Hindlimb muscle (tissue), 1 donor: ENCODE measurements around the gene FBXO27. TPM values are rescaled to one million over a fixed set of nuclear protein-coding genes. Genes with fewer than 3 reads are reported as not detected.
"Not testable (repeated sequence)": the region's sequence is repeated elsewhere in the genome, so short reads cannot be mapped to it uniquely, and the experiment has no call there.

ENCODE experiments used
- DNase-seq: peaks from one replicate; pipeline ENCODE4 v3.0.0-alpha.2; 2013
- polyA plus RNA-seq: library from polyadenylated mRNA; unstranded; fragments of 120-200 nt; gene quantifications from one replicate; pipeline ENCODE4 v1.2.1, GENCODE V29; 2013; ENCODE audit not compliant: insufficient read length

The FBXO27 gene, protein sequence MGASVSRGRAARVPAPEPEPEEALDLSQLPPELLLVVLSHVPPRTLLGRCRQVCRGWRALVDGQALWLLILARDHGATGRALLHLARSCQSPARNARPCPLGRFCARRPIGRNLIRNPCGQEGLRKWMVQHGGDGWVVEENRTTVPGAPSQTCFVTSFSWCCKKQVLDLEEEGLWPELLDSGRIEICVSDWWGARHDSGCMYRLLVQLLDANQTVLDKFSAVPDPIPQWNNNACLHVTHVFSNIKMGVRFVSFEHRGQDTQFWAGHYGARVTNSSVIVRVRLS
- polyA plus RNA-seq: 4.1 TPM

DNA sequence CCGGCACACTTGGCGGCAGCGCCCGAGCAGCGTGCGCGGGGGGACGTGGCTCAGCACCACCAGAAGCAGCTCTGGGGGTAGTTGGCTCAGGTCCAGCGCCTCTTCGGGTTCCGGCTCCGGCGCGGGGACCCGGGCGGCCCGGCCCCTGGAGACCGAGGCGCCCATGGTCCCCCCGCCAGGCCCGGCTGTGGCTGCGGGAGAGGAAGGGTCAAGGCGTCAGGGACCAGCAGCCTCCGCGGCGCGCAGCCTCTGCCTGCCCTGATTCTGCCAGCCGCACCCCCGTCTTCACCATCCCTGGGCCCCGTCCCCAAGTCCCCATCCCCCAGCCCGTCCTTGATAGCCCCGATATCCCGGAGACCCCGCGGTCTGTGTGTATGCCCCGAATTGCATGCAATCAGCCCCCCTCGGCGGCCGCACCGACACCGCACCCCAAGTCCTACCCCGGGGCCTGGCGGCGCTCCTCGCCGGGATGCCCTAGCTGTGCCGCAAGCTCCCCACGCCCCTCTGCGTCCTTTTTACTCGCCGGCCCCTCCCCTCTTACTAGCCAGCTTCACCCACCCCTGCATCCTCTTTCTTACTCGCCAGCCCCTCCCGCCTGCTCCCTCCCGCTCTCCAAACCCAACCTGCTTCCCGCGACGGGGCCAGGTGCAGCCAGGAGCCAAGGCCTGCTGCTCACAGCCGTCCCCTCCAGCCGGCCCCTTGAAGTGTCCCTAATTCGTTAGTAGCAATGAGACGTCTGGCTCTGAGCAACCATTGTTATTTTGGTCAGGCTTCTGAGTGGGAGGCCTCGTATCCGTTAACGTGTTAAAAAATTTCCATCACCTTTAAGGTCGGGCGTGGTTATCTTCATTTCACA lies at the start of gene FBXO27:
TSS of gene FBXO27 (minus strand) at position 487 of the 856 bp plus-strand sequence. CDS start at position 165, 322 bp downstream.
- DNase-seq: no peak

DNA sequence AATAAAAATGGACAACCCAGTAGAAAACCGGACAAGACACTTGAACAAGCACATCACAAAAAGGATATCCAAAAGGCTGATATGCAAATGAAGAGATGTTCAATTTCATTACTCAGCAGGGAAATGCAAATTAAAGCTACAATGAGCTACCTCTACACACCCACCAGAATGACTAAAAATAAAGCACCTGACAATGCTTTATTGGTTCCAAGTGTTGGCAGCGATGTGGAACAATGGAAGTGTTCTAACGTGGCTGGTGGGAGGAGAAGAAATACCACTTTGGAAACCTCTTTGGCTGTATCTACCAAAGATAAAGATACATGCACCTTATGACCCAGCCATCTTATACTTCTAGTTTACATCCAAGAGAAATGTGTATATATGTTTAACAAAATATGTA lies 48.1 kb upstream of the FBXO27 start:
- no peak for DNase-seq

DNA sequence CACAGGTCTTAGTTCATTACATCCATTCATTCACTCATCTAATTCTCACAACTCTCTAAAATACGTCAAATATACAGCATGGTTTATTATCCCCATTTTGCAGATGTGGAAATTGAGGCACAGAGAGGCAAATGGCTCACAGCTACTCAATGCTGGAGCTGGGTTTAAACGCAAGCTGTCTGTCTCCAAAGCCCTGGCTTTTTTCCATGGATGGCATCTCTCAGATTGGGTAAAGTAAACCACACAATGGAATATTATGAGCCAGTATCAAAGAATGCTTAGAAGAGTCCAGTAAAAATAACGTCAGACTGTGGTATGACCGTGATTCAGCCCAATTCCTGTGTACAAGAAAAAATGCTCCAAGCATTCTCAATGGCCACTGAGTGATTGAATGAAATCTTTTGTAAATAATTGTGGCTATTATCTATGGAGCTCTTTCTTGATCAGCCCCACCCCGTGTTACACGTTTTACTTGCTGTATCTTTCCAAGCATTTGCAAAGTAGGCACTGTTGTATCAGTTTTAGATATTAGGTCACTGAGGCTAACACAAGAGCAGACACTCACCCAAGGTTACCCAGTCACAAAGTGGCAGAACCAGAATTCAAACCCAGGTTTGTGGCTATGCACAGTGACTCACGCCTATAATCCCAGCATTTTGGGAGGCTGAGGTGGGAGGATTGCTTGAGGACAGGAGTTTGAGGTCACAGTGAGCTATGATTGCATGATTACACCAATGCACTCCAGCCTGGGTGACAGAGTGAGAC lies 46.3 kb upstream of the FBXO27 start:
- no peak for DNase-seq

DNA sequence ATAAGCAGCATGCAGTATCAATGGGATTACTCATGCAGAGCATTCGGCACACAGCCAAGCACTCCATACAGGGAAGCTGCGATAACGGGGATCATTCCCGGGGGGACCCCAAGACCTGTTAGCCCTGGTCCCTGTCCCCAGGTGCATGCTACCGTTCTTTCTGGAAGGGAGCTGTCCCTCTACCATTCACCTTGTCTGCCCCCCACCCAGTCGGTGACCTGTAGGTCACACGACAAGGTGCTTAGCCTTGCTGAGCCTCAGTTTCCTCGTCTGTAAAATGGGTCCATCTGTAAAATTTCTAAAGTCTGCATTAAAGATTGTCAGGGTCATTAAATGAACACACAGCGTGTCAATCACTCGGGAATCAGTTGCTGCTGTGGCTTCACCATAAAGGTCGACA lies 45.0 kb upstream of the FBXO27 start:
- no peak for DNase-seq

DNA sequence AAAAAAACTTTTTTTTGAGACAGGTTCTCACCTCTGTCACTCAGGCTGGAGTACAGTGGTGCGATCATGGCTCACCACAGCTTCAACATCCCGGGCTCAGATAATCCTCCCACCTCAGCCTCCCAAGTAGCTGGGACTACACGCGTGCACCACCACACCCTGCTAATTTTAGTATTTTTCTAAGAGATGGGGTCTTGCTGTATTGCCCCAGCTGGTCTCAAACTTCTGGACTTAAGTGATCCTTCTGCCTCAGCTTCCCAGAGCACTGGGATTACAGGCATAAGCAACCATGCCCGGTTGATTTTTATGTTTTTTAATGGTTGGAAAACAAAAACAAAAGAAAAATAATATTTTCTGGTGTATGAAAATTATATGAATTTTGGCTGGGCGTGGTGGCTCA lies 42.6 kb upstream of the FBXO27 start:
- no peak for DNase-seq

DNA sequence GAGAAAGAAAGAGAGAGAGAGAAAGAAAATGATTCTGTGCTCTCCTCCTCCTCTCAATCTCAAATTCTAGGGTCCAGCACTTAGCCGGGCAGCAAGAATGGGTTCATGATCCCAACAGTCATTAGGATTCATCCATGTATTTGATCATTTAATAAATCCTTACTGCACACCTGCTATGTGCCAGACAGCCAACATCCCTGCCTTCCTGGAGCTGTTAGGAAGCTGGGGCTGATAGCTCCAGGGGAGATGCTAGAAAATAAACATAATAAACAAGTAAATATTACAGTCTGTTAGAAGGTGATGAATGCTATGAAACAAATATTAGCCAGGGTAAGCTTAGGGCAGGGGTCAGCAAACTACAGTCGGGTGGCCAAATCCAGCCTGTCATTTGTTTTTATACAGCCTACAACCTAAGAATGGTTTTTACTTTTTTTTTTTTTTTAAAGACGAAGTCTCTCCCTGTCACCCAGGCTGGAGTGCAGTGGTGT lies 41.9 kb upstream of the FBXO27 start:
- DNase-seq: no peak

DNA sequence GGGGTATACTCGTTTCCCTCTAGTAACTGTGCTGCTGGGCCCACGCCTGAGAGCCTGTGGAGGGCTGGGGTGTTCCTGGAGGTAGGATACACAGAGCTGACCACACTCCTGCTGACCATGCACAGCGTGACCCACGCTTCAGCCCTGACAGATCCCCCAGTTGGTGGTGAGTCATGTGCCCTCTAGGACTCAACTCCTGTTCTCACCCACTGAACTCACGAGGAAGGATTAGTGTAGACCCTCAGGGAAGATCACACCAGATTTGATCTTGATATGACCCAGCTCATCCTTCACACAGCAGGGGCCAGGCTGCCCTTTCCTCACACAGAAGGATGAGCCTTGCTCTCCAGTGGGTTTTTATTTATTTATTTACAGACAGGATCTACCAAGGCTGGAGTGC lies 38.5 kb upstream of the FBXO27 start:
- DNase-seq: no peak

DNA sequence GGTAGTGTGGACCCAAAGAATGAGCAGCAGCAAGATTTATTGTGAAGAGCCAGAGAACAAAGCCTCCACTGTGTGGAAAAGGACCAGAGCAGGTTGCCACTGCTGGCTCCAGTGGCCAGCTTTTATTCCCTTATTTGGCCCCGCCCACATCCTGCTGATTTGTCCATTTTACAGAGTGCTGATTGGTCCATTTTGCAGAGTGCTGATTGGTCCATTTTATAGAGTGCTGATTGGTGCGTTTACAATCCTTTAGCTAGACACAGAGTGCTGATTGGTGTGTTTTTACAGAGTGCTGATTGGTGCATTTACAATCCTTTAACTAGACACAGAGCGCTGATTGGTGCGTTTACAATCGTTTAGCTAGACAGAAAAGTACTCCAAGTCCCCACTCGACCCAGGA lies 35.9 kb upstream of the FBXO27 start:
- not testable (repeated sequence) for DNase-seq

DNA sequence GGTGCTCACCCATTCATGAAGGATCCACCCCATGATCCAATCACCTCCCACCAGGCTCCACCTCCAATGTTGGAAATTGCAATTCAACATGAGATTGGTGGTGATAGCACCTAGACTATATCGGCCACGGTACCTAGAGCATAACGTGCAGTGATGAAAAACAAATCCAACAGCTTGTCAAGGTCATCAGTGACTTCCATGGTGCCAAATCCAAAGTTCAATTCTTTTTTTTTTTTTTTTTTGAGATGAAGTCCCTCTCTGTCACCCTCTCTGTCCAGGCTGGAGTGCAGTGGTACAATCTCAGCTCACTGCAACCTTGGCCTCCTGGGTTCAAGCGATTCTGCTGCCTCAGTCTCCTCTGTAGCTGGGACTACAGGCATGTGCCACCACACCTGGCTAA lies 34.8 kb upstream of the FBXO27 start:
- DNase-seq: no peak

DNA sequence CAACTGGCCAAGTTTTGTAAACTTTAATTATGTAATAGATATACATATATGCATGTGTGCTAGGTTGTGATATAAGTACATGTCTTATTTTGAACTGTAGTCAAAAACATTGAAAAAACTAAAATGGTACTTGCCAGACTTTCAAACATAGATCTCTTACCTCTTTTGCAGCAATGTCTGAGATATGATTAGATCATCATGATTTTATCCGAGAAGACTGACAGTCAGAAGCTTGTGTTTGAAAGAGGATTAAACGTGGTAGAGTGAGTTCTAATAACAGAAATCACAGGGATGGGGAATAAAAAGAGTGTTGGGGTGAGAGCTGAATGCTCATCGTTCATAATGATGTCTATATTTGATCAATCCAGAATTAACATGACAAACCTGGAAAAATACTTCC lies 33.6 kb upstream of the FBXO27 start:
- no peak for DNase-seq

DNA sequence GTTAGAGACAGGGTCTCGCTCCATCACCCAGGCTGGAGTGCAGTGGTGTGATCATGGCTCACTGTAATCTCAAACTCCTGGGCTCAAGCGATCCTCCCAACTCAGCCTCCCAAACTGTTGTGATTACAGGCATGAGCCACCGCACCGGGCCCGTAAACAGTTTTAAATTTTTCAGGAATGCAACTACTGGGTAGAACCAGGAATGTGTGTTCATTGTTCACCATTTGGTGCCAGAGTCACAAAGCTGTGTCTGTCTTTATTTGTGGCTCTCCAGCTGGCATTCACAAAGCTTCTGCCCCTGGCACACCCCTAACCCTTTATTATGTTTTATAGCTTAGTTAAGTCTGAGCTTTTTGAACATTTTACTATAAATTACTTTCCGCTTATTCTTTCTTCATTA lies 32.1 kb upstream of the FBXO27 start:
- DNase-seq: no peak

DNA sequence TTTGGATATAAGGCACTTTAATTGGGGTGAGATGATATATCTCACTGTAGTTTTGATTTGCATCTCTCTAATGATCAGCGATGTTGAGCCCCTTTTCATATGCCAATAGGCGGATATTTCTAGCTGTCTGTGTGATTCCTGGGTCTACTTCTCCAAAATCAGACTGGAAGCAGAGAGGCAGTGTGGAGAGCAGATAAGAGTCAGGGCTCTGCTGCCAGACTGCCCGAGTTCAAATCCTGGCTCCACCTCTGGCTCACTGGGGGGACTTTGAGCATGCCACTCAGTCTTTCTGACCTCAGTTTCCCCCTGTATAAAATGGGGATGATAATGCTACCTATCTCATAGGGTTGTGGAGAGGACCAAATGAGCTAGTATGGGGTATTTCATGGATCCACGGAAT lies 27.8 kb upstream of the FBXO27 start:
- no peak for DNase-seq

DNA sequence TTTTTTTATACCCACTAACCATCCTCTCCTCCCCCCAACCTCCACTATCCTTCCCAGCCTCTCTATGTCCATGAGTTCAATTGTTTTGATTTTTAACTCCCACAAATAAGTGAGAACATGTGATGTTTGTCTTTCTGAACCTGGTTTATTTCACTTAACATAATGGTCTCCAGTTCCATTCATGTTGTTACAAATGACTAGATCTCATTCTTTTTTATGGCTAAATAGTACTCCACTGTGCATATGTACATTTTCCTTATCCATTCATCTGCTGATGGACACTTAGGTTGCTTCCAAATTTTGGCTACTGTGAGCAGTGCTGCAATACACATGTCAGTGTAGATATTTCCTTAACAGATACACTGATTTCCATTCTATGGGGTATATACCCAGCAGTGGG lies 27.0 kb upstream of the FBXO27 start:
- no peak for DNase-seq

DNA sequence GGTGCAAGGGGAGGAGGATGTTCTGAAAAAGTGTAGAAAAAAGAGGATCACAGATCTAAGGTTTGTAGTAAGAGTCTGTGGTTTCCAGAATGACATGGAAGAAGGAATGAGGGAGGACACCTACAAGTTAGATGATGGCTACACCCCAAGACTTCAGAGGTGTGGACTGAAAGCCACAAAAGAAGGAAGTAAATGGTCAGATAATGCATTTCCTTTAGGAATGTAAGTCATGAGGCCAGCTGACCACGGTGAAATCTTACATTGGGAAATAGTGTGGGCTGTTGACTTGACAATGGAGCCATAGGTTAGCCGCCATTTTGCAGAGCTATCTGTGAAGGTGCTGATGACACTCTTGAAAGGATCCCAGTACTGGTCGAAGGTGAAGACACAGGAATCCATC lies 25.3 kb upstream of the FBXO27 start:
- DNase-seq: no peak

DNA sequence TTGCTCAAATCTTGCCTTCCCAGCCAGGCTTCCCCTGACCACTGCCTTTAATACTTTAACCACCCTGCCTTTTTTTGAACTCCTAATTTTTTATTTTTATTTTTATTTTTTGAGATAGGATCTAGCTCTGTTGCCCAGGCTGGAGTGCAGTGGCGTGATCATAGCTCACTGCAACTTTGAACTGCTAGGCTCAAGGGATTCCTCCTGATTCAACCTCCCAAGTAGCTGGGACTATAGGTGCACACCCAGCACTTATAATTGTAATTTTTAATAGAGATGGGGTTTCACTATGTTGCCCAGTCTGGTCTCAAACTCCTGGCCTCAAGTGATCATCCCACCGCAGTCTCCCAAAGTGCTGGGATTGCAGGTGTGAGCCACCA lies 21.7 kb upstream of the FBXO27 start:
- DNase-seq: no peak

DNA sequence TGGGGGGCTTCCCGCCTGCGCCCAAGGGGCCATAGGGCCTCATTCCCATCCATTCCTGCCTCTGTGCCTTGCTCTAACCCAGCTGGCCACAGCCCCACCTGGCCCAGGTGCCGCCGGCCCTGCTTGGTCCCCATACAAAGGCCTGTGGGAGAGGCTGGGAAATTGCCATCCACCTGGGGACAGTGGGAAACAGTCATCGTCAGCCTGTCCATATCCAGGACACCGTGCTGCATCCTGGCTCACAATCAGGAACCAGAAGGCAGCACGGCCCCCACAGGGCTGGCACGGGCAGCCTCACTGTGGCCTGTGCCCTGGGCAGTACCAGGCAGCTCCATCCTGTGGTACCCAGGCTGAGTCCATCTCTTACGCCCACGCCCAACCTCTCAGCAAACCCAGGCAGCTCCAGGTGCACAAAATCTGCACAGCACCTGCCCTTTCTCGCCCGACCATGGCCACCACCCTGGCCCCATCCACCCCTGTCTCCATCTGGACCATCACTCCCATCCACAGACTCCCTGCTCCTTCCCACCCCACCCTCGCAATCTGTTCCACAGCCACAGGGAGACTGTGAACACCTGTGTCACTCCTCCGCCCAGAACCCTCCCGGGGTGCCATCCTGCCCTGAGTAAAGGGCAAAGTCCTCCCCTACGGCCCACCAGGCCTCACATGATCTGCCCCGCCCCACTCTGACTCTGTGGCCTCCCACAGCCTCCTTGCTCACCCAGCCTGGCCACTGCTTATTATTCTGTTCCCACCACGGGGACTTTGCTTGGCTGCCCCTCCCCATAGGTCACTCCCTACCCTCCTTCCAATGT lies 21.1 kb upstream of the FBXO27 start:
- DNase-seq: no peak

DNA sequence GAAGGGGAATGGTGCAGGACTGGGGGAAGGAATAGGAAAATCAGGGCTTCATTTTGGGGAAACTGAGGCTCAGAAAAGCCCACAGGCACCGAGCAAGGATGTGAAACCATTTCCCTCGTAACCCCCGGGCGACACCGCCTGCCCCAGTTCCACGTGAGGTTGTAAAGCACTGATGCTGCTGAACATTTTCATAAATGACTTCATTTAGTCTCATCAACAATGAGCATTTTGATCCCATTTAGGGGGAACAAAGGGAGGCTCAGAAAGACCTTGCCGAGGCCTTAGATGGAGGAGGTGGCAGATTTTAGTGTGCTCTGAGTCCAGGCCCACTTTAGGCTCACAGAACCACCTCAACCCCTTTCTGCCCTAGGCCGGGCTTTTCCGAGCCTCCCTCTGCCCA lies 20.5 kb upstream of the FBXO27 start:
- DNase-seq: no peak

DNA sequence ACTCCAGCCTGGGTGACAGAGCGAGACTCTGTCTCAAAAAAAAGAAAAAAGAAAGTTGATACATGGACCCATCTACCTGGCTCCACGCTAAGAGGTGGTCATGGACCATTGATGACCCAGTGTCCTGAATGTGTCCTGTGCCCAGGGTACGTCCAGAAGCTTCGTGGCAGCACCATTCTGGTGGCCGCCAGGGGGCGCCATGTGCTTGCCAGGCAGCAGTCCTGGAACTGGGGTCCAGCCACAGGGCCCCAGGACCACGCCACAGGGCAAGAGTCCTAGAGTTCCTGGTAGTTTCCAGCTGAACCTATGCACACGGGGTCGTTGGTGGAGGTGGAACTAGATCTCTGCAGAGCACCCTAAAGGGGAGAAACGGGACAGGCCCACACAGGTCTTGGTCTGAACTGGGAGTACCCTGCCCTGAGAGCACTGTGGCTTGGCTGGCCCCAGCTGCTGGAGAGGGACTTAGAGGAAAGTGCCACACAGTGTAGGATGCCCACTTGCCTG lies 19.9 kb upstream of the FBXO27 start:
- peak; percentile 26 for DNase-seq

DNA sequence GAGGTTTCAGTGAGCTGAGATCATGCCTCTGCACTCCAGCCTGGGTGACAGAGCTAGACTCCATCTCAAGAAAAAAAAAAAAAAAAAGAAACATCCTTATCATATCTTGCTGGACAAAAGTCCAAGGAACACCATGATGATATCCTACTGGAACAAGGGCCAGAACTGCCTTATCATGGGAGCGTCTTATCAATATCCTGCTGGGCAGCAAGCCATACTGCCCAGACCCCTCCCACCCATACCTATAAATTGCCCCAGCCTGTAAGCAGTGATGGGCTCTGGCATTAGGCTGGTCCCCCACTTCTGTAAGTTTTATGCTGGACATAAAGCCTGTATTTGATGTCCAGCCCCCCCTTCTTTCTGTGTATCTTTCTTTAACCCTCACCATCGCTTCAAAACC lies 14.7 kb upstream of the FBXO27 start:
- DNase-seq: no peak

DNA sequence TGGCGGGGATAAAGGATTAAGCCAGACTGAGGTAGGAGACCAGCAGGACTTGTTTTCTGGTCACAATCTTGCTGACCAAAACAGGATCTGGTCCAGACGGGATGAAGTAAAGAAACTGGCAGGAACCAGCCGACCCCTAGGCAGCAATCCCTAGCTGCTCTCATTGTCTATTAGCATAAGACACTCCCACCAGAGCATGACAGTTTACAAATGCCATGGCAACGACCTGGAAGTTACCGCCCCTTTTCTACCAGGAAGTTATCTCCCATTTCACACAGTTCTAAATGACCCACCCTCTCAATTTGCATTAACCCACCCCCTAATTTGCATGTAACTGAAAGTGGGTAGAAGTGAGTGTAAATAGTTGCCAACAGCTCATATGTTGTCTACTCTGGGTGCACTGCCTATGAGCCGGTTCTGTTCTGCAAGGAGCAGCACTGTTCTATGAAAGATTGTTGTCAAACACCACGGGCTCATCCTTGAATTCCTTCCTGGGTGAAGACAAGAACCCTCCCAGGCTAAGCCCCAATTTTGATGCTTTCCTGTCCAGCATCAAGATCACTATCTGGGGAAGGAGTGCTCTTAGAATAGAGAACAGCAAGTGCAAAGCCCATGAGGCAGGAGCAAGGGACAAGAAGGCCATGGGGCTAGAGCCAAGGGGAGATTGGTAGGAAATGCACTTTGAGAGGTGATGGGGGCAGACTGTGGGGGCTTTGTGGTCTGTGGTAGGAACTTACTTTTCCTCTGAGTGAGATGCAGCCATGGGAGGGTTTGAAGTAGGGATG lies 13.9 kb upstream of the FBXO27 start:
- DNase-seq: no peak

DNA sequence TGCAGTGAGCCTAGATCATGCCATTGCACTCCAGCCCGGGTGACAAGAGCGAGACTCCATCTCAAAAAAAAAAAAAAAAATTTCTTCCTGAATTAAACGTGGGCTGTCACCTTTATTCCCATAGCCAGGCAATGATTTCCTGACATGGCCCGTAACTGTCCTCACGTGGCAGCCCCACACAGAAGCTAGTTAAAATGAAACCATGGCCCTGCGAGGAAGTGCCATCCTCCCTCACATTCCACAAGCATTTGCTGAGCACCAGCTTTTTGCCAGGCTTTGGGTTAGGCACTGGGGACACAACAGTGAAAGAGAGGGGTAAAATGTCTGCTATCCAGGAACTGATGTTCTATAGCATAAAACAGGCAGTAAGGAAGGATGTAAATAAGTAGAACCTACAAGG lies 13.2 kb upstream of the FBXO27 start:
- DNase-seq: no peak
